HG03175 (cell line): ENCODE measurements around the gene TH.

Experiments used
- ATAC-seq: cut with Tn5 transposase; IDR thresholded peaks from one replicate; pipeline ENCODE4 v1.9.1; 2021; ENCODE audit warnings: mild to moderate bottlenecking, moderate library complexity; ENCODE audit not compliant: unreplicated experiment

The TH gene

GRCh38 chr11:2115308-2115707 lies 56.3 kb downstream of the TH start:
- ATAC-seq, result no peak

- no peak for ATAC-seq
These were observed 57.0 kb downstream of the TH start for GRCh38 chr11:2114430-2115241.
